ENCODE data around the gene BARD1.

DNA sequence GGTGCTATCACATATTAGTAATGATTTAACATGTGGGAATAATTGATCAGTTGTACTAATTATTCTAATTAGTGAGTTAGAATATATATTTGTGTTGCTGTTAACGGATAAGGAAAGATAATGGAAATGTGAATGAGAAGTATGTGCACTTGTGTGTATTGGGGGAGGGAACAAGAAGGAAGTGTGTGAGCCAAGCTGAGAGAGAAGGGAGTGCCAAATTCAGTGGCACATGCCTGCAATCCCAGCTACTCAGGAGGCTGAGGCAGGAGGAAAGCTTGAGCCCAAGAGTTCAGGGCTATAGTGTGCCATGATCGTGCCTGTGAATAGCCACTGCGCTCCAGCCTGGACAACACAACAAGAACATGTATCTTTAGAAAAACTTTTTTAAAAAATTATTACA lies 9.3 kb downstream of the BARD1 start:
- TF ChIP-seq, protein P1, sequence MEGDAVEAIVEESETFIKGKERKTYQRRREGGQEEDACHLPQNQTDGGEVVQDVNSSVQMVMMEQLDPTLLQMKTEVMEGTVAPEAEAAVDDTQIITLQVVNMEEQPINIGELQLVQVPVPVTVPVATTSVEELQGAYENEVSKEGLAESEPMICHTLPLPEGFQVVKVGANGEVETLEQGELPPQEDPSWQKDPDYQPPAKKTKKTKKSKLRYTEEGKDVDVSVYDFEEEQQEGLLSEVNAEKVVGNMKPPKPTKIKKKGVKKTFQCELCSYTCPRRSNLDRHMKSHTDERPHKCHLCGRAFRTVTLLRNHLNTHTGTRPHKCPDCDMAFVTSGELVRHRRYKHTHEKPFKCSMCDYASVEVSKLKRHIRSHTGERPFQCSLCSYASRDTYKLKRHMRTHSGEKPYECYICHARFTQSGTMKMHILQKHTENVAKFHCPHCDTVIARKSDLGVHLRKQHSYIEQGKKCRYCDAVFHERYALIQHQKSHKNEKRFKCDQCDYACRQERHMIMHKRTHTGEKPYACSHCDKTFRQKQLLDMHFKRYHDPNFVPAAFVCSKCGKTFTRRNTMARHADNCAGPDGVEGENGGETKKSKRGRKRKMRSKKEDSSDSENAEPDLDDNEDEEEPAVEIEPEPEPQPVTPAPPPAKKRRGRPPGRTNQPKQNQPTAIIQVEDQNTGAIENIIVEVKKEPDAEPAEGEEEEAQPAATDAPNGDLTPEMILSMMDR (IDR thresholded peaks at IDR 0.05; ENCODE audit: low read length) = no peak
- no peak for TF ChIP-seq EZH2 (IDR thresholded peaks at IDR 0.05; ENCODE audit: borderline replicate concordance, low read length)

Measured in OCI-LY1 (cell line).